Activated CD4-positive, alpha-beta T cell treated with anti-CD3 and anti-CD28 coated beads, Interleukin-2, amount 10 ng/mL, durations not matched to agents 7 days and 5 days (primary cell): Measurements from ENCODE around the gene ABCC11. TPM values are rescaled to one million over a fixed set of nuclear protein-coding genes. Genes with fewer than 3 reads are reported as not detected.

Experiments used
- CTCF ChIA-PET: fragments of 350-600 bp; sonication (Branson Sonifier 250); formaldehyde crosslinking; loops from one replicate; lab custom pipeline; 2021; ENCODE audit warnings: antibody characterized with exemption; lab: Charles Lee
- POLR2A ChIA-PET: fragments of 350-600 bp; sonication (Branson Sonifier 250); formaldehyde crosslinking; loops from one replicate; lab custom pipeline; 2021; ENCODE audit warnings: antibody characterized with exemption; lab: Charles Lee
- DNase-seq: peaks from one replicate; pipeline ENCODE4 v3.0.0-alpha.2; 2020
- H3K27ac Mint-ChIP-seq: one replicate; pipeline ENCODE4 v1.8.0; 2021; ENCODE audit warnings: mild to moderate bottlenecking, moderate library complexity, mixed read lengths
- H3K27me3 Mint-ChIP-seq: one replicate; pipeline ENCODE4 v1.8.0; 2021; ENCODE audit warnings: mixed read lengths
- H3K36me3 Mint-ChIP-seq: one replicate; pipeline ENCODE4 v1.8.0; 2021; ENCODE audit warnings: low read depth, mixed read lengths
- H3K4me1 Mint-ChIP-seq: one replicate; pipeline ENCODE4 v1.8.0; 2021; ENCODE audit warnings: mixed read lengths
- H3K4me3 Mint-ChIP-seq: one replicate; pipeline ENCODE4 v1.8.0; 2021; ENCODE audit warnings: mild to moderate bottlenecking, moderate library complexity, mixed read lengths
- H3K9me3 Mint-ChIP-seq: one replicate; pipeline ENCODE4 v1.8.0; 2021; ENCODE audit warnings: mixed read lengths
- total RNA-seq, 2 experiments: library from RNA; stranded (reverse); gene quantifications; one replicate each; pipeline ENCODE4 v1.2.3, GENCODE V29; 2021

Gene ABCC11
- total RNA-seq, 2 experiments from 2014 or later: 0.10 TPM; not detected in 1

- ChIA-PET POLR2A (no interaction called here), CTCF (no interaction called here)
- no peak overlapping the region for H3K4me3 Mint-ChIP-seq
- DNase-seq: no peak
- no peaks in the 10 kb centered on the region for H3K36me3 Mint-ChIP-seq
- no peaks in the 10 kb centered on the region for H3K9me3 Mint-ChIP-seq
- no peak overlapping the region for H3K27ac Mint-ChIP-seq
- peaks cover 5% of the 10 kb centered on the region for H3K27me3 Mint-ChIP-seq
- H3K4me1 Mint-ChIP-seq: no peaks in the 10 kb centered on the region
These were observed 116.0 kb downstream of the ABCC11 start for GRCh38 chr16:48131201-48131935.

DNA sequence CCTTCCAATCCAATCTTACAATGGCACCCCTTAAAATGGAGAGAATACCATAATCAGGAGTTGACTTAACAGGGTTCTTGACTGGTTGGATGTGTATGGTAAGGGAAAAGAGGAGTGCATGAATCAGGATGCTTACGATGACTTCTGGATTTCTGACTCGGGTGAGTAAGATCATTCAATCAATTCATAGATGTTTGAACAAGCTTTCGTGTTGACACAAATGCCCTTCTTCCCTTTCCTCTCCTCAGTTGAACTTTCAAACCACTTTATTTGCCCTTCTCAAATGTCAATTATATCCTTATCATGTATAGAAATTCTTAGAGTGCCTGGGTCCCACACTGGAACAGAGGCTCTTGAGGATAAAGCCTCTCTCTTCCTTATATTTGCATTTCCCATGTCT, 117.4 kb downstream of the ABCC11 start:
- Mint-ChIP-seq H3K9me3 (no peaks in the 10 kb centered on the region), H3K27me3 (peaks cover 3% of the 10 kb centered on the region), H3K27ac (no peak overlapping the region), H3K4me3 (no peak overlapping the region), H3K4me1 (no peaks in the 10 kb centered on the region), H3K36me3 (no peaks in the 10 kb centered on the region)
- POLR2A ChIA-PET: no interaction called here
- no peak for DNase-seq
- CTCF ChIA-PET: no interaction called here

GRCh38 chr16:48128769-48129168, 118.6 kb downstream of the ABCC11 start:
- Mint-ChIP-seq H3K4me1 (no peaks in the 10 kb centered on the region), H3K36me3 (no peaks in the 10 kb centered on the region), H3K27me3 (peaks cover 3% of the 10 kb centered on the region), H3K4me3 (no peak overlapping the region), H3K9me3 (no peaks in the 10 kb centered on the region), H3K27ac (no peak overlapping the region)
- POLR2A ChIA-PET: no interaction called here
- CTCF ChIA-PET: no interaction called here
- DNase-seq: no peak

DNA sequence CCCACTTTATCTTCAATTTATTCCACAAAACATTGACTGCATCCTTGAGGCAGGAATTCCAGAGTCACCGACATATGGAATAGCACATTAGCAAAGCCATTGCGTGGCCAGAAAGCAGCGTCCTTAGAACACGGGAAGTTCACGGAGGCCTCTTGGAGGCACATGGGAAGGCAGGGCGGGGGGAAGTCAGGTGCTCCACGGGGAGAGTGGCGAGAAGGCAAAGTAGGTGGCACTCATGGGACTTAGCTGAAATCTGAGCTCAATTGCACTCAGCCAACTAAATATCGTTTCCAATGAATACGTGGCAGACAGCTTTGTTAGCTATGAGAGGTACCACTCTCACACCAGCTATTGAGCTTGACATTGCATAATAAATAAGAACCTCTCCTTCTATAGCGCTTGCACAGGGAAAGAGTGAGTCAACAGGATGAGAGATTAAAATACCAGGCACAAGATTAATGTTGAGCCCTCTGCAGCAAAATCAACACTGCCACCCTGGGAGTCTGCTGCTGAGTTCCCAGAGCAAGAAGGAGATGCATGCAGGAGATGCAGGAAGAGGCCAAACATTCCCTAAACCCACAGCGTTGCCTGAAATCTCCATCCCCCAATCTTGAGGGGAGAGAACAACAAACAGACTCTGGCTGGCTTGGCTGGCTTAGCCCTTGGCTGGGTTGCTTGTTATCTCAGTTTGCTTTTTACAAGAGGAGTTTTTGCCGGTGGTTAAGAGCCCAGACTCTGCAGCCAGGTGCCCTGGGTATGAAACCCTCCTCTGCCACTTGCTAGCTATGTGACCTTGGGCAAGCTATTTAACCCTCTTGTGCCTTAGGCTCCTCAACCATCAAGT, 120.3 kb downstream of the ABCC11 start:
- no peak for DNase-seq
- H3K36me3 Mint-ChIP-seq: no peaks in the 10 kb centered on the region
- H3K4me1 Mint-ChIP-seq: no peaks in the 10 kb centered on the region
- H3K4me3 Mint-ChIP-seq: no peak overlapping the region
- H3K27me3 Mint-ChIP-seq: peaks cover 3% of the 10 kb centered on the region
- ChIA-PET POLR2A (no interaction called here), CTCF (interaction anchor here (1.2 kb wide), 1 partner anchor 25 kb away, joined by 3 read pairs; no protein-coding TSS in a partner anchor)
- no peaks in the 10 kb centered on the region for H3K9me3 Mint-ChIP-seq
- H3K27ac Mint-ChIP-seq: no peak overlapping the region

GRCh38 chr16:48125888-48126287, 121.5 kb downstream of the ABCC11 start:
- H3K36me3 Mint-ChIP-seq: no peaks in the 10 kb centered on the region
- DNase-seq: no peak
- peaks cover 5% of the 10 kb centered on the region for H3K27me3 Mint-ChIP-seq
- H3K9me3 Mint-ChIP-seq: no peaks in the 10 kb centered on the region
- H3K4me1 Mint-ChIP-seq: no peaks in the 10 kb centered on the region
- ChIA-PET CTCF (interaction anchor here (0.9 to 1.2 kb wide), 2 partner anchors 24 to 1280 kb away, joined by 3 to 4 read pairs; no protein-coding TSS in a partner anchor), POLR2A (no interaction called here)
- no peak overlapping the region for H3K4me3 Mint-ChIP-seq
- H3K27ac Mint-ChIP-seq: no peak overlapping the region

DNA sequence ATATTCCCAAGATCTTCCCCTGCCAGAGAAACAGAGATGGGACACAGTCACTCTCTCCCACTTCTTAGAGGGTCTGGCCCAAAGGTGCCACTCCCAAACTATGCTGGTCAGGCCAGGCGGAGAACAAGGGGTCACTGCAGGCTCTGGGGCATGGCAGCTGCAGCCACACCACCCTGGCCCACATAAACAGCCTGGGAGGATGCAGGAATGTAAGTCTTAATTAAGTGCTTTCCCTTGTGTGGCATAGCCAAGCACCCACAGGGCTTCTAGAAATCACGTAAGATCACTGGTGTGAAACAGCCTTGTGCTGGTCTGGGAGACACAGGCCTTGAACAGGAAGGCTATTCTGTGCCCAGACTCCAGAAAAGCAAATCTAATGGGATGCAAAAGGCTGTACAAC, 123.1 kb downstream of the ABCC11 start:
- no peak for DNase-seq
- POLR2A ChIA-PET: no interaction called here
- Mint-ChIP-seq H3K4me1 (no peaks in the 10 kb centered on the region), H3K27me3 (peaks cover 2% of the 10 kb centered on the region), H3K9me3 (no peaks in the 10 kb centered on the region), H3K36me3 (no peaks in the 10 kb centered on the region), H3K27ac (no peak overlapping the region), H3K4me3 (no peak overlapping the region)
- CTCF ChIA-PET: interaction anchor here (0.5 to 1.4 kb wide), 2 partner anchors 41 to 177 kb away, joined by 3 read pairs; no protein-coding TSS in a partner anchor

GRCh38 chr16:48123104-48123788, 124.1 kb downstream of the ABCC11 start:
- POLR2A ChIA-PET: interaction anchor here (0.6 to 0.7 kb wide), 2 partner anchors 627 to 662 kb away, joined by 3 read pairs; partner anchors contain the start of genes ITFG1 and PHKB
- peak; percentile 6 for DNase-seq
- Mint-ChIP-seq H3K4me3 (no peak overlapping the region), H3K4me1 (no peaks in the 10 kb centered on the region), H3K27me3 (peaks cover 2% of the 10 kb centered on the region), H3K27ac (no peak overlapping the region), H3K36me3 (no peaks in the 10 kb centered on the region), H3K9me3 (no peaks in the 10 kb centered on the region)
- CTCF ChIA-PET: interaction anchor here (0.7 to 0.8 kb wide), 2 partner anchors 14 to 34 kb away, joined by 3 read pairs; no protein-coding TSS in a partner anchor

DNA sequence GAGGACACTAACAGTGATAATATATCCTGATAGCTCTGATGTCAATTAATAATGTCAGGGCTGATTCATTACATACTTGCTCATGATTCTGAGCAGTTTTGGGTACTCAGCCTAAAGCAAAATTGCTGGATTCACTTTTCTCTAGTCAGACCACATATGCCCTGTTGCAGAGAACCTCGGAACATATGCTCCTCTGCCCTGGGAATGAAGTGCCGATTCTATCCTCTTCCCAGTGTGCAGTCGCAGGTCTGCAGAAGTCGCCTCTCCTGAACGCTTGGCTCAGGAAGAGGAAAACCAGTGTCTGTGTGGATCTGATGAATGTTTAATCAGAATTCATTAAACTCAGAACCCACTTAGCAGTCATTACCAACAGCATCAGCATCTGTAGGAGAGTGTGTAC, 126.1 kb downstream of the ABCC11 start:
- no peak overlapping the region for H3K4me3 Mint-ChIP-seq
- no peaks in the 10 kb centered on the region for H3K9me3 Mint-ChIP-seq
- H3K4me1 Mint-ChIP-seq: no peaks in the 10 kb centered on the region
- POLR2A ChIA-PET: no interaction called here
- DNase-seq: no peak
- CTCF ChIA-PET: interaction anchor here (1.0 kb wide), 1 partner anchor 1083 kb away, joined by 3 read pairs; no protein-coding TSS in a partner anchor
- no peaks in the 10 kb centered on the region for H3K36me3 Mint-ChIP-seq
- H3K27me3 Mint-ChIP-seq: peaks cover 2% of the 10 kb centered on the region
- H3K27ac Mint-ChIP-seq: no peak overlapping the region

- Mint-ChIP-seq H3K9me3 (no peaks in the 10 kb centered on the region), H3K27me3 (peaks cover 2% of the 10 kb centered on the region), H3K36me3 (no peaks in the 10 kb centered on the region), H3K4me3 (no peak overlapping the region), H3K27ac (no peak overlapping the region), H3K4me1 (no peaks in the 10 kb centered on the region)
- DNase-seq: no peak
- ChIA-PET CTCF (no interaction called here), POLR2A (no interaction called here)
These were observed 128.5 kb downstream of the ABCC11 start for GRCh38 chr16:48118841-48119240.

DNA sequence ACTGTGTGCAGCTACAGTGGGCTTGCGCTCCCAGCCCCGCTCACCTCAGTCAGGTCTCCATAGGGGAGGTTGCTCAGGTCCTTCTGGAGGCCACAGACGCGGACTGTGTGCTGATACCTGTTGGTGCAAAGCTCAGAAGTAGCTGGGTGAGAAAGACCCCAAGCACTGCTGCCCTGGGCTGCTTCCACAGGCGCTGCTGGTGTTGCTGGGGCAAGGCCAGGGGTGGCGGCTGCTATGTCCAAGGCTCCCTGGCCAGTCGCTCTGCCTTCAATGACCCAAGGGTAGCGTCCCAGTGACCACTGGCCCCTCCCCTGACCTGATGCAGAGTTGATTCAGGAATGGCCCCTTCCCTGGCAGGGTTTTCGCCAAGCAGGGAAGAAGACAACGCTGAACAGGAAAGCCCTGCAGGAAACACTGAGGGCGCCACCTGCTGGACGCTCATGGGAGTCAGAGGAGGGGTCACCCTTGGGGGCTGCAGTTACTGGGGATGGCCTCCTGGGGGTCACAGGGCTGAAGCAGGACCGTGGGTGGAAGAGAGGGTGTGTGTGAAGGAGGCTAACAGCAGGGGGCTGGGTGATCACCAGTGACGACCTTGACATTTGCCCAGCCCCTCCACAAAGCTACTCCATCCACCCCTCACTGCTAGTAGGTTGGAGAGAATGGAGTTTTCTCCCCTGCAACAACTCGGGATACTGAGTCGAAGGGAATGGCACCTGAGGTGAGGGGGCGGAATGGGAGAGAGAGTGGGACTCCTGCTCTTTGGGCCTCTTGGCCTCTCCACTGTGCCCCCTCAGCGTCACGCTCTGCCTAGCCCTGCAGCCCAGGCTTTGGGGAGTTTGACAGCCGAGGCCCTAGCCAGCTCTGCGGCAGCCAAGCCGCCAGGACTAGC, 129.9 kb downstream of the ABCC11 start:
- ChIA-PET POLR2A (no interaction called here), CTCF (interaction anchor here (0.5 kb wide), 1 partner anchor 1165 kb away, joined by 4 read pairs; no protein-coding TSS in a partner anchor)
- Mint-ChIP-seq H3K27me3 (peaks cover 2% of the 10 kb centered on the region), H3K4me3 (no peak overlapping the region), H3K9me3 (no peaks in the 10 kb centered on the region), H3K4me1 (no peaks in the 10 kb centered on the region), H3K27ac (no peak overlapping the region), H3K36me3 (no peaks in the 10 kb centered on the region)
- peak; percentile 37 for DNase-seq
